LHCN-M2 (cell line): Measurements from ENCODE around the gene ALG12. TPM values are rescaled to one million over a fixed set of nuclear protein-coding genes. Genes with fewer than 3 reads are reported as not detected.
A peak's percentile ranks its signal among the peaks of the same experiment; 100 is the strongest.

Source experiments
- DNase-seq: peaks from one replicate; pipeline ENCODE4 v3.0.0-alpha.2; 2012; ENCODE audit warnings: low read depth
- total RNA-seq: library from RNA; depleted of rRNA; stranded (reverse); fragments of >200 nt; gene quantifications from 2 replicates; pipeline ENCODE4 v1.2.3, GENCODE V29; 2014

ALG12 gene
- total RNA-seq, 1 experiment from 2014 or later, result 18.1 TPM

GRCh38 chr22:49892226-49892899 is 25.9 kb downstream of the ALG12 start:
- DNase-seq, result no peak

GRCh38 chr22:49889071-49889470 is 29.2 kb downstream of the ALG12 start:
- DNase-seq, result no peak

GRCh38 chr22:49887702-49888101 is 30.5 kb downstream of the ALG12 start:
- DNase-seq, result no peak

- DNase-seq, result no peak
These were observed 31.2 kb downstream of the ALG12 start for GRCh38 chr22:49887064-49887451.

- DNase-seq, result no peak
These were observed 31.7 kb downstream of the ALG12 start for GRCh38 chr22:49886346-49887063.

GRCh38 chr22:49885881-49886280 is 32.4 kb downstream of the ALG12 start:
- no peak for DNase-seq

- no peak for DNase-seq
These were observed 33.0 kb downstream of the ALG12 start for GRCh38 chr22:49885281-49885680.

- DNase-seq, result no peak
These were observed 33.6 kb downstream of the ALG12 start for GRCh38 chr22:49884503-49885260.

- DNase-seq, result no peak
These were observed 34.2 kb downstream of the ALG12 start for GRCh38 chr22:49884075-49884474.

GRCh38 chr22:49883294-49883640 is 35.0 kb downstream of the ALG12 start:
- DNase-seq, result no peak

GRCh38 chr22:49882519-49883293 is 35.5 kb downstream of the ALG12 start:
- DNase-seq, result peak; percentile 52

GRCh38 chr22:49881856-49882255 is 36.4 kb downstream of the ALG12 start:
- no peak for DNase-seq

- DNase-seq, result no peak
These were observed 38.0 kb downstream of the ALG12 start for GRCh38 chr22:49880281-49880680.

GRCh38 chr22:49879871-49880270 is 38.4 kb downstream of the ALG12 start:
- no peak for DNase-seq

GRCh38 chr22:49878206-49878605 is 40.0 kb downstream of the ALG12 start:
- DNase-seq, result no peak

- no peak for DNase-seq
These were observed 40.6 kb downstream of the ALG12 start for GRCh38 chr22:49877642-49878041.

GRCh38 chr22:49873228-49873940 is 44.9 kb downstream of the ALG12 start:
- DNase-seq, result no peak

GRCh38 chr22:49872347-49872746 is 45.9 kb downstream of the ALG12 start:
- no peak for DNase-seq

- DNase-seq, result peak; percentile 28
These were observed 46.8 kb downstream of the ALG12 start for GRCh38 chr22:49871482-49871881.

- DNase-seq, result no peak
These were observed 48.2 kb downstream of the ALG12 start for GRCh38 chr22:49869845-49870712.
